H9 (cell line): ENCODE results near the gene CHIT1. TPM values are rescaled to one million over a fixed set of nuclear protein-coding genes. Genes with fewer than 3 reads are reported as not detected.

Experiments
- DNase-seq: peaks from one replicate; pipeline ENCODE4 v3.0.0-alpha.2; 2017
- H2AFZ ChIP-seq: one replicate; pipeline ENCODE4 v1.6.1; 2013; ENCODE audit warnings: mild to moderate bottlenecking, low read length, control low read depth, moderate library complexity
- H2AK5ac ChIP-seq: 2 replicates; pipeline ENCODE4 v1.6.1; 2013; ENCODE audit warnings: low read length, control low read depth, mixed read lengths; ENCODE audit not compliant: insufficient read length
- H2BK120ac ChIP-seq: one replicate; pipeline ENCODE4 v1.6.1; 2013; ENCODE audit warnings: low read depth, mild to moderate bottlenecking, low read length, control low read depth, inconsistent platforms; ENCODE audit not compliant: poor library complexity, severe bottlenecking
- H2BK12ac ChIP-seq: 2 replicates; pipeline ENCODE4 v1.6.1; 2013; ENCODE audit warnings: low read length, control low read depth, mixed read lengths, low read depth; ENCODE audit not compliant: insufficient read length
- H2BK15ac ChIP-seq: 2 replicates; pipeline ENCODE4 v1.6.1; 2013; ENCODE audit warnings: low read depth, low read length, control low read depth
- H2BK20ac ChIP-seq: one replicate; pipeline ENCODE4 v1.6.1; 2013; ENCODE audit warnings: low read depth, mild to moderate bottlenecking, low read length, control low read depth, inconsistent platforms; ENCODE audit not compliant: poor library complexity, severe bottlenecking
- H2BK5ac ChIP-seq: 2 replicates; pipeline ENCODE4 v1.6.1; 2013; ENCODE audit warnings: low read length, control low read depth, mixed read lengths; ENCODE audit not compliant: insufficient read length
- H3K14ac ChIP-seq: 2 replicates; pipeline ENCODE4 v1.6.1; 2013; ENCODE audit warnings: low read length, control low read depth; ENCODE audit not compliant: insufficient read depth
- H3K18ac ChIP-seq: 2 replicates; pipeline ENCODE4 v1.6.1; 2013; ENCODE audit warnings: low read depth, mild to moderate bottlenecking, mixed read lengths, low read length, control low read depth; ENCODE audit not compliant: insufficient read length
- H3K23ac ChIP-seq: 2 replicates; pipeline ENCODE4 v1.6.1; 2013; ENCODE audit warnings: low read length, control low read depth, mixed read lengths, low read depth; ENCODE audit not compliant: insufficient read length
- H3K23me2 ChIP-seq: 2 replicates; pipeline ENCODE4 v1.6.1; 2013; ENCODE audit warnings: low read depth, mild to moderate bottlenecking, mixed read lengths, low read length, control low read depth; ENCODE audit not compliant: insufficient read length, poor library complexity, severe bottlenecking
- H3K27ac ChIP-seq: 2 replicates; pipeline ENCODE4 v1.5.1; 2013; ENCODE audit warnings: low read length, control low read depth, mixed read lengths, low read depth; ENCODE audit not compliant: insufficient read length
- H3K27me3 ChIP-seq: 2 replicates; pipeline ENCODE4 v1.6.1; 2013; ENCODE audit warnings: low read length, control low read depth, inconsistent platforms; ENCODE audit not compliant: insufficient read depth
- H3K4ac ChIP-seq: 2 replicates; pipeline ENCODE4 v1.6.1; 2013; ENCODE audit warnings: low read depth, mild to moderate bottlenecking, control low read depth, inconsistent platforms, low read length, moderate library complexity
- H3K4me1 ChIP-seq: 2 replicates; pipeline ENCODE4 v1.6.1; 2013; ENCODE audit warnings: low read length, control low read depth, inconsistent platforms; ENCODE audit not compliant: insufficient read depth
- H3K4me2 ChIP-seq: 2 replicates; pipeline ENCODE4 v1.6.1; 2013; ENCODE audit warnings: low read length, control low read depth, mixed read lengths; ENCODE audit not compliant: insufficient read length, insufficient read depth
- H3K56ac ChIP-seq: 2 replicates; pipeline ENCODE4 v1.6.1; 2013; ENCODE audit warnings: low read depth, mild to moderate bottlenecking, mixed read lengths, low read length, control low read depth; ENCODE audit not compliant: insufficient read length
- H3K79me1 ChIP-seq: 2 replicates; pipeline ENCODE4 v1.6.1; 2013; ENCODE audit warnings: low read depth, mild to moderate bottlenecking, moderate library complexity, low read length, control low read depth, inconsistent platforms; ENCODE audit not compliant: insufficient read depth, poor library complexity, severe bottlenecking
- H3K79me2 ChIP-seq: 2 replicates; pipeline ENCODE4 v1.6.1; 2013; ENCODE audit warnings: low read length, control low read depth, inconsistent platforms; ENCODE audit not compliant: insufficient read depth
- H3K9ac ChIP-seq: 2 replicates; pipeline ENCODE4 v1.6.1; 2013; ENCODE audit warnings: low read length, control low read depth, mixed read lengths; ENCODE audit not compliant: insufficient read length; ENCODE audit errors: extremely low read depth
- H3K9me3 ChIP-seq: one replicate; pipeline ENCODE4 v1.6.1; 2013; ENCODE audit warnings: low read depth, low read length, inconsistent platforms; ENCODE audit not compliant: control insufficient read depth
- H3T11ph ChIP-seq: one replicate; pipeline ENCODE4 v1.6.1; 2013; ENCODE audit warnings: mild to moderate bottlenecking, low read length, control low read depth, inconsistent platforms
- H4K20me1 ChIP-seq: one replicate; pipeline ENCODE4 v1.6.1; 2013; ENCODE audit not compliant: control insufficient read depth, insufficient read length, insufficient read depth
- H4K5ac ChIP-seq: 2 replicates; pipeline ENCODE4 v1.6.1; 2013; ENCODE audit warnings: low read depth, mild to moderate bottlenecking, mixed read lengths, low read length, control low read depth; ENCODE audit not compliant: insufficient read length
- H4K8ac ChIP-seq: replicated peaks from 2 replicates; pipeline ENCODE4 v1.6.1; 2013; ENCODE audit warnings: low read length, control low read depth, mixed read lengths, low read depth; ENCODE audit not compliant: insufficient read length
- H4K91ac ChIP-seq: 2 replicates; pipeline ENCODE4 v1.6.1; 2013; ENCODE audit warnings: low read depth, mild to moderate bottlenecking, moderate library complexity, mixed read lengths, low read length, control low read depth; ENCODE audit not compliant: insufficient read length
- H3K27ac Mint-ChIP-seq, 3 experiments: 2 replicates in 2 of 3; 3 replicates in 1 of 3; pipeline ENCODE4 v1.8.0; 2020 to 2021; ENCODE audit warnings: mixed read lengths in 3 of 3, mild to moderate bottlenecking in 1 of 3, moderate library complexity in 1 of 3
- H3K27me3 Mint-ChIP-seq: 2 replicates; pipeline ENCODE4 v1.8.0; 2021; ENCODE audit warnings: low read depth, mild to moderate bottlenecking, moderate library complexity, mixed read lengths
- H3K36me3 Mint-ChIP-seq, 3 experiments: 2 replicates in 2 of 3; 3 replicates in 1 of 3; pipeline ENCODE4 v1.8.0; 2020 to 2021; ENCODE audit warnings: low read depth in 3 of 3, mixed read lengths in 3 of 3; ENCODE audit not compliant: insufficient read depth in 1 of 3
- H3K4me1 Mint-ChIP-seq, 2 experiments: 2 replicates each; pipeline ENCODE4 v1.8.0; 2020; ENCODE audit warnings: mixed read lengths in 2 of 2
- H3K4me3 Mint-ChIP-seq, 2 experiments: 2 replicates in 1 of 2; 3 replicates in 1 of 2; pipeline ENCODE4 v1.8.0; 2020 to 2021; ENCODE audit warnings: mild to moderate bottlenecking in 2 of 2, mixed read lengths in 2 of 2, moderate library complexity in 1 of 2
- H3K9me3 Mint-ChIP-seq, 2 experiments: 2 replicates in 1 of 2; 3 replicates in 1 of 2; pipeline ENCODE4 v1.8.0; 2020; ENCODE audit warnings: mild to moderate bottlenecking in 2 of 2, mixed read lengths in 2 of 2, moderate library complexity in 1 of 2
- CTCF ChIP-seq: fragments of 200-600 bp; sonication (generic); conservative IDR thresholded peaks from 3 replicates; pipeline ENCODE4 v1.8.0; 2021; ENCODE audit warnings: antibody characterized with exemption, mild to moderate bottlenecking
- WGBS: extraction: QIAGEN DNeasy Blood & Tissue Kit; methylation state at CpG from one replicate; pipeline ENCODE4 v1.1.7; 2013; ENCODE audit warnings: missing lambda C conversion rate, low lambda C conversion rate, mixed read lengths; ENCODE audit not compliant: insufficient read length; ENCODE audit errors: extremely low coverage; 5-methylcytosine and 5-hydroxymethylcytosine counted together
- total RNA-seq: library from RNA; stranded (reverse); gene quantifications from 2 replicates; pipeline ENCODE4 v1.2.1, GENCODE V29; 2021

The CHIT1 gene
- total RNA-seq, 1 experiment from 2014 or later: not detected

GRCh38 chr1:203278082-203278884 lies 48.8 kb upstream of the CHIT1 start:
- Histone ChIP-seq H3K23ac (no peak overlapping the region), H2AFZ (no peak overlapping the region), H3K4me1 (no peaks in the 10 kb centered on the region), H2BK12ac (no peak overlapping the region), H3K9ac (no peak overlapping the region), H3K79me1 (no peaks in the 10 kb centered on the region), H4K8ac (no peak overlapping the region), H3K18ac (no peak overlapping the region), H4K91ac (no peak overlapping the region), H3T11ph (no peak overlapping the region), H4K5ac (no peak overlapping the region), H3K23me2 (peaks cover under 1% of the 10 kb centered on the region), H2BK15ac (no peak overlapping the region), H3K79me2 (no peaks in the 10 kb centered on the region), H3K27me3 (peaks cover 3% of the 10 kb centered on the region; the same call in 1 of the 2 replicates), H2BK120ac (no peak overlapping the region), H3K4ac (no peak overlapping the region), H4K20me1 (peaks cover 2% of the 10 kb centered on the region), H3K56ac (no peak overlapping the region), H2BK5ac (no peak overlapping the region), H3K27ac (no peak overlapping the region), H3K14ac (no peak overlapping the region; the same call in 1 of the 2 replicates), H2AK5ac (no peak overlapping the region), H2BK20ac (no peak overlapping the region), H3K4me2 (peak overlapping the region; percentile 2), H3K9me3 (no peaks in the 10 kb centered on the region)
- Mint-ChIP-seq H3K27me3 (peaks cover 80% of the 10 kb centered on the region), H3K27ac (peak overlapping the region in 1 of 3 experiments; percentile 11; a peak in 1 of 7 replicates), H3K4me3 (peak overlapping the region in 1 of 2 experiments; percentile 61; a peak in 3 of 5 replicates), H3K4me1 (peaks cover 13 to 29% of the 10 kb centered on the region in 2 experiments), H3K36me3 (no peaks in the 10 kb centered on the region), H3K9me3 (no peaks in the 10 kb centered on the region; a peak in 1 of 5 replicates)
- no peak for TF ChIP-seq CTCF
- peak; percentile 72 for DNase-seq
- no CpG with 5 or more reads among the region's 13 CpGs for WGBS
